OCI-LY7 (cell line): ENCODE measurements around the gene CDYL. TPM values are rescaled to one million over a fixed set of nuclear protein-coding genes. Genes with fewer than 3 reads are reported as not detected.

Experiments
- BruUV-seq: library from RNA; stranded (reverse); fragments of 400-500 nt; replicated peaks from 2 replicates; lab custom pipeline; 2021; lab: Mats Ljungman, UMichigan
- CTCF ChIA-PET: fragments of 300-600 bp; sonication (Branson Sonifier 250); formaldehyde crosslinking; loops from one replicate; lab custom pipeline; 2022; ENCODE audit warnings: antibody characterized with exemption; ENCODE audit not compliant: unreplicated experiment; lab: Charles Lee
- POLR2A ChIA-PET: fragments of 300-600 bp; sonication (Branson Sonifier 250); formaldehyde crosslinking; loops from one replicate; lab custom pipeline; 2022; ENCODE audit warnings: antibody characterized with exemption; lab: Charles Lee
- DNase-seq: peaks from one replicate; pipeline ENCODE4 v3.0.0-alpha.2; 2015; ENCODE audit warnings: low spot score
- H2AFZ ChIP-seq: fragments of 200-600 bp; sonication (generic), shearing (Covaris generic); 2 replicates; pipeline ENCODE4 v1.6.1; 2014; ENCODE audit warnings: mild to moderate bottlenecking, antibody characterized with exemption, low read length, moderate library complexity
- H3K27ac ChIP-seq: fragments of 200-600 bp; sonication (generic); 2 replicates; pipeline ENCODE4 v1.5.1; 2014; ENCODE audit warnings: mixed run types, low read depth, mild to moderate bottlenecking, moderate library complexity, low read length, inconsistent platforms; ENCODE audit not compliant: poor library complexity, severe bottlenecking
- H3K36me3 ChIP-seq: fragments of 200-600 bp; sonication (generic); 2 replicates; pipeline ENCODE4 v1.6.1; 2014; ENCODE audit warnings: mild to moderate bottlenecking, antibody characterized with exemption, low read length, moderate library complexity, mixed read lengths; ENCODE audit not compliant: insufficient read depth
- H3K4me1 ChIP-seq: fragments of 200-600 bp; sonication (generic); 2 replicates; pipeline ENCODE4 v1.5.1; 2014; ENCODE audit warnings: mild to moderate bottlenecking, low read length; ENCODE audit not compliant: insufficient read depth, poor library complexity, severe bottlenecking
- H3K4me2 ChIP-seq: fragments of 200-600 bp; sonication (generic); 2 replicates; pipeline ENCODE4 v1.6.1; 2014; ENCODE audit warnings: mild to moderate bottlenecking, low read length
- H3K4me3 ChIP-seq: fragments of 200-600 bp; sonication (generic); 2 replicates; pipeline ENCODE4 v1.5.1; 2014; ENCODE audit warnings: mild to moderate bottlenecking, low read depth, low read length; ENCODE audit not compliant: poor library complexity, severe bottlenecking
- H3K79me2 ChIP-seq: fragments of 200-600 bp; sonication (generic); 2 replicates; pipeline ENCODE4 v1.6.1; 2016; ENCODE audit warnings: low read depth, mild to moderate bottlenecking, low read length, moderate library complexity, mixed read lengths; ENCODE audit not compliant: insufficient read depth
- H3K9me2 ChIP-seq: fragments of 200-600 bp; sonication (generic); 2 replicates; pipeline ENCODE4 v1.6.1; 2016; ENCODE audit warnings: mild to moderate bottlenecking, low read length, mixed read lengths; ENCODE audit not compliant: insufficient read depth
- H3K9me3 ChIP-seq: fragments of 200-600 bp; sonication (generic); 2 replicates; pipeline ENCODE4 v1.6.1; 2014; ENCODE audit warnings: mild to moderate bottlenecking, mixed run types, low read length, mixed read lengths
- H4K20me1 ChIP-seq: fragments of 200-600 bp; sonication (generic); 2 replicates; pipeline ENCODE4 v1.6.1; 2014; ENCODE audit warnings: mild to moderate bottlenecking, antibody characterized with exemption, low read length, moderate library complexity, mixed read lengths; ENCODE audit not compliant: insufficient read depth
- EZH2phosphoT487 ChIP-seq: fragments of 200-600 bp; sonication (generic); IDR thresholded peaks from 2 replicates; pipeline ENCODE4 v1.6.1; 2018; ENCODE audit warnings: low read depth, borderline replicate concordance, mild to moderate bottlenecking, mixed run types, antibody characterized with exemption, low read length, moderate library complexity, mixed read lengths
- intact Hi-C: fragments of 100-400 bp; cut with micrococcal nuclease; formaldehyde crosslinking; loops from one replicate; pipeline ENCODE4 v1.10.0; 2022; ENCODE audit not compliant: unreplicated experiment
- total RNA-seq, 2 experiments: library from RNA; depleted of rRNA in 1 of 2; stranded (reverse); fragments of >200 nt in 1 of 2; shearing (Covaris generic) in 1 of 2; gene quantifications; 2 replicates each; pipeline ENCODE4 v1.2.3, GENCODE V29; 2014 to 2022
- TF ChIP-seq, protein P1 (sequence below): fragments of 200-600 bp; sonication (generic); conservative IDR thresholded peaks from 2 replicates; pipeline ENCODE4 v1.5.1; 2014; ENCODE audit warnings: mild to moderate bottlenecking, antibody characterized with exemption, low read length, moderate library complexity, mixed read lengths

The CDYL gene
- total RNA-seq, 2 experiments from 2014 or later = 33.6 to 76.4 TPM

DNA sequence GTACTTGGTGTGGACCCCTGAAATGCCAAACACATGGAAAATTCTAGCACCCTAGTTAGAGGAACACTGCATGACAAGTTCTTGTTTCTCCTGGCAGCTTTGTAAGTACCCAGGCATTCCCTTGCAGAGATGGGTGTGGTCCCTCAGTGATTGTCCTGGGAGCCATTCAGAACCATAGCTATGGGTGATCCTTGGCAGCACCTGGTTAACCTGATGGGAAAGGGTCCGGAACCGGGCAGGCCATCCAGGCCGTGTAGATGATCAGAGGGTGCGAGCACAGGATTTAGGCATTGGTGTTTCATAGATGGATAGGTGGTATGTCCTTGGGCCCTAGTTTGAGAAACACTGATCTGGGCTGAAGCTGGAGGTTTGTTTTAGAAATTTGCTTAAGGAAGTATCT is 131.9 kb downstream of the CDYL start:
- peaks cover 9% of the 10 kb centered on the region; the same call in 1 of the 2 replicates for H3K79me2 ChIP-seq
- no peak for DNase-seq
- POLR2A ChIA-PET = interaction anchor here (0.6 to 3.0 kb wide), 9 partner anchors 9 to 124 kb away, joined by 3 to 9 read pairs (median 3); no protein-coding TSS in a partner anchor

DNA sequence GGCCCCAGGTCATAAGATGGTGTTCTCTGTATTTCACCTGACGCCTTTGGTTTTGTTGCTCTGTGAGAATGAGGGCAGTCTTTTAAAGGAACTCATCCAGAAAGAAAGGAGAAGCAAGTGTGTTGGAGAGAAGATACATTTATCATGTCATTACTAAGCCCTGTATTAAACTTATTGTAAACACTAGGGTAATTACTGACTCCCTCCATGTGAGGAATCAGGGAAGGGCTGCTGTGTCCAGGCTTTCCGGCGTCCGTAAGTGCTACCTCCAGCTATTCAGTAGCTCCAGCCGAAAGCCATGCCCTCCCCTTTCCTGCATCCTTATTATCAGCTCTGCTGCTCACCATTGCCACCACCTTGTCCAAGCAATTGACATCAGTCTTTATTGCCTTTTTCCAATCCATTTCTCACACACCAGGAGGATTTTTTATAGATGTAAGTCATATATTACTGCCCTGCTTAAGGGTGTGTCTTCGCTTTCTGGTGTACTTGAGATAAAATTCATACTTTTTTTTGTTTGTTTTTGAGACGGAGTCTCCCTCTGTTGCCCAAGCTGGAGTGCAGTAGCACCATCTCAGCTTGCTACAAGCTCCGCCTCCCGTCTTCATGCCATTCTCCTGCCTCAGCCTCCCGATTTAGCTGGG is 133.0 kb downstream of the CDYL start:
- BruUV-seq = no TSS peak
- intact Hi-C loops = no loop called here
- peaks cover 9% of the 10 kb centered on the region; the same call in 1 of the 2 replicates for H3K79me2 ChIP-seq
- H3K4me2 ChIP-seq = no peak overlapping the region
- H3K36me3 ChIP-seq = peaks cover 5% of the 10 kb centered on the region; the same call in 1 of the 2 replicates
- TF ChIP-seq, protein P1, sequence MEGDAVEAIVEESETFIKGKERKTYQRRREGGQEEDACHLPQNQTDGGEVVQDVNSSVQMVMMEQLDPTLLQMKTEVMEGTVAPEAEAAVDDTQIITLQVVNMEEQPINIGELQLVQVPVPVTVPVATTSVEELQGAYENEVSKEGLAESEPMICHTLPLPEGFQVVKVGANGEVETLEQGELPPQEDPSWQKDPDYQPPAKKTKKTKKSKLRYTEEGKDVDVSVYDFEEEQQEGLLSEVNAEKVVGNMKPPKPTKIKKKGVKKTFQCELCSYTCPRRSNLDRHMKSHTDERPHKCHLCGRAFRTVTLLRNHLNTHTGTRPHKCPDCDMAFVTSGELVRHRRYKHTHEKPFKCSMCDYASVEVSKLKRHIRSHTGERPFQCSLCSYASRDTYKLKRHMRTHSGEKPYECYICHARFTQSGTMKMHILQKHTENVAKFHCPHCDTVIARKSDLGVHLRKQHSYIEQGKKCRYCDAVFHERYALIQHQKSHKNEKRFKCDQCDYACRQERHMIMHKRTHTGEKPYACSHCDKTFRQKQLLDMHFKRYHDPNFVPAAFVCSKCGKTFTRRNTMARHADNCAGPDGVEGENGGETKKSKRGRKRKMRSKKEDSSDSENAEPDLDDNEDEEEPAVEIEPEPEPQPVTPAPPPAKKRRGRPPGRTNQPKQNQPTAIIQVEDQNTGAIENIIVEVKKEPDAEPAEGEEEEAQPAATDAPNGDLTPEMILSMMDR = no peak
- no peak for TF ChIP-seq EZH2phosphoT487
- no peaks in the 10 kb centered on the region for H3K9me2 ChIP-seq
- H3K4me3 ChIP-seq = no peak overlapping the region
- H3K9me3 ChIP-seq = no peaks in the 10 kb centered on the region
- no peak for DNase-seq
- no peaks in the 10 kb centered on the region for H4K20me1 ChIP-seq
- ChIA-PET POLR2A (interaction anchor here (0.7 to 1.9 kb wide), 4 partner anchors 14 to 33 kb away, joined by 3 to 4 read pairs (median 4); no protein-coding TSS in a partner anchor), CTCF (interaction anchor here (0.7 kb wide), 1 partner anchor 18 kb away, joined by 4 read pairs; no protein-coding TSS in a partner anchor)
- H3K4me1 ChIP-seq = peaks cover 33% of the 10 kb centered on the region
- no peak overlapping the region for H2AFZ ChIP-seq
- H3K27ac ChIP-seq = no peak overlapping the region

More for the DNA sequence above, 131.9 kb downstream of the CDYL start:
- CTCF ChIA-PET = interaction anchor here (0.7 kb wide), 1 partner anchor 19 kb away, joined by 4 read pairs; no protein-coding TSS in a partner anchor
- Histone ChIP-seq H4K20me1 (no peaks in the 10 kb centered on the region), H3K36me3 (peaks cover 5% of the 10 kb centered on the region; the same call in 1 of the 2 replicates), H3K27ac (no peak overlapping the region), H3K4me2 (no peak overlapping the region), H2AFZ (no peak overlapping the region), H3K9me3 (no peaks in the 10 kb centered on the region), H3K4me1 (peaks cover 33% of the 10 kb centered on the region), H3K4me3 (no peak overlapping the region), H3K9me2 (no peaks in the 10 kb centered on the region)
- no TSS peak for BruUV-seq
- TF ChIP-seq EZH2phosphoT487 = no peak
- TF ChIP-seq, protein P1 = no peak
- intact Hi-C loops = no loop called here
